Measurements from ENCODE around the gene SOBP.

SOBP gene

DNA sequence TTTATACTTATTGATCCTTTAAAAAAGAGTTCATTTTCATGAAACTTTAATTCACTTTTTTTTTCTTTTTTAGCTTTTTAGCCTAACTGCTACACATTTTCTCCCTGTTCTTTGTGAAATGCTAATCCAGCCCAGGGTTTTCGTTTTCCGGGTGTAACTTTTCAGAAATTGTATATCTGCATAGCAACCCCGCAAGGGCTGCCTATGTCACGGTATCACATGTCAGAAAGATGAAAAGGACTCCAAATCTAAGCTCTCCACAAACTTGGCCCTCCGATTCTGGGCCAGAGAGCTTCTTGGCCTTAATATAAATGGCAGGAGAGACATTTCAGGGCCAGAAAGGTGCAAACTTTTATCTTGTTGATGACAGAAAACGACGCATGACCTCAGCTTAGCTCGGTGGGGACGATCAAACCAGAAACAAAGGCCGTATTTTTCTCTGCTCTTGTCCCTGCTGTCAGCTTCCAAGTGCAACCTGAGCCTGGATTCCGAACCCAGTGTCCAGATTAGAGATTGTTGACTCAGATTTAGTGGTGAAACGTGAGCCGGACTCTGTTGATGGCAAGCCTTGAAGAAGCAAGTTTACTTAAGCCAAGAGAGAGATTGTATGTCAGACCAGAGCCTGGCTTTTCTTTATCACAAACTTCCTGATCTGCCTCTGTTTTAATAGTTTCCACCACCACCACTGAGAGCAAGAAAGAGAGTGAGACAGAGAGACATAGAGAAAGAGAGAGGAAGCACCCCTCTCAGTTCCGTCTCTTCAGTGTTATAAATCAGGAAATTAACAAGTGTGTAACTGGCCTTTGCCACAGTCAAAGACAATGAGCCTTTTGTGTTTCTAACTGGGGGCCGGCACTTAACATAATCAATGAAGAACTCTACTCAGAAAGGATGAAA lies 176.4 kb downstream of the SOBP start:
- Histone ChIP-seq H4K20me1 (ENCODE audit: insufficient read depth, low read length) (no peaks in the 10 kb centered on the region), H3K27ac (ENCODE audit: low read length) (no peak overlapping the region), H3K4me1 (ENCODE audit: low read length) (peaks cover 20% of the 10 kb centered on the region), H3K4me2 (ENCODE audit: low read length) (no peak overlapping the region; the same call in 1 of the 2 replicates), H3K4me3 (ENCODE audit: low read length) (no peak overlapping the region), H3K9me3 (ENCODE audit: insufficient read depth, low read length) (no peaks in the 10 kb centered on the region), H2AFZ (ENCODE audit: low read depth, low read length) (no peak overlapping the region), H3K36me3 (replicated peaks; ENCODE audit: low read depth, low read length) (no peaks in the 10 kb centered on the region), H3K9ac (ENCODE audit: low read length) (no peak overlapping the region), H3K79me2 (ENCODE audit: low read length) (no peaks in the 10 kb centered on the region), H3K27me3 (ENCODE audit: low read depth, low read length) (no peaks in the 10 kb centered on the region)
- TF ChIP-seq CTCF (IDR thresholded peaks at IDR 0.05; ENCODE audit: low read depth, low read length) (no peak), EZH2phosphoT487 (IDR thresholded peaks at IDR 0.05; ENCODE audit: low read depth) (no peak)

DNA sequence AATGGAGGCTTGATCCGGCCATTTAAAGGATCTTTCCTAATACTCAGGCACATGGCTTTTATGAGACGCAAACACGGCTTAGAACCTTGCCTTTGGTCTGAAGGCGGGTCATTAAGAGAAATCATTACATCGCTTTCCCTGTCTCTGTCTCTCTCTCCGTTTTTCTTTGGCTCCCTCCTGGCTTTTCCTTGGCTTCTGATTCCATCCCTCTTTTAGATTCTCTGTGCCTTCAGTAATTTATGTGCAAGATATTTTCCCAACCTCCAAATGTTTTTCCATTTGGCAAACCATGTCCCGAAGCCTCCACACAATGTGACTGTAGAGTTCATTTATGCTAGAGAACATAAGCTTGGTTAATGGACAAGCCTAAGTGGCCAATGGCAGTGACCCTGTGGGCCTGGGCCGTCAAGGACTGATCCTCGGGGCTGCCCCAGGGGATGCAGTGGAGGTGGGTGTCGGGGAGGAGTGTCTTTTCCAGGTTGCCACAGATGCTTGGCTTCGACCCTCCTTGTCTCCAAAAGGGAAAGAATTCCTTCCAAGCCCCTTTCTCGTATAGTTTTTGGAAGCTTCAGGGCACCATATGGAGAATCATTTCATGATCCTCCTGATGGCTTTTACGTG lies 177.2 kb downstream of the SOBP start:
- no peak overlapping the region for H3K9ac ChIP-seq (ENCODE audit: low read length)
- H2AFZ ChIP-seq (ENCODE audit: low read depth, low read length) = no peak overlapping the region
- H3K27ac ChIP-seq (ENCODE audit: low read length) = no peak overlapping the region

DNA sequence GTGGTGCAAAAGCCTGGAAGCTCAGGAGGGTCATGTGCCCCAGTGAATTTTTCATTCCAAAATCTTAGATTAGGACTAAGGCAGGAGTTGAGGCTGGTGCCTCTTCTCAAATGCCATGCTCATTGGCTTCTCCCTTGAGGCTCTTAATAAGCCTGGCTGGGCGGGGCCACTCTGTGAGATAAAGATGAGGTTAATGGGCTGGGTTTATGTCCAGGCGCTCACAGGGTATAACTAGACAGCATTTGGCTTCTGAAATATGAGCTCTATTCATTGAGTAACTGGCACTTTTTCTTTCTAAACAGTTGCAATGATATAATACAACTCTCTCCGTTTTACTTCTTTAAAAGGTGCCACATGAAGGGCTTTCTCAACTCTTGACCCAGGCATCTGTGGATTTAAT lies 177.9 kb downstream of the SOBP start:
- Histone ChIP-seq H3K79me2 (ENCODE audit: low read length) (no peaks in the 10 kb centered on the region), H2AFZ (ENCODE audit: low read depth, low read length) (no peak overlapping the region), H3K27ac (ENCODE audit: low read length) (no peak overlapping the region), H4K20me1 (ENCODE audit: insufficient read depth, low read length) (no peaks in the 10 kb centered on the region), H3K9me3 (ENCODE audit: insufficient read depth, low read length) (no peaks in the 10 kb centered on the region), H3K4me2 (ENCODE audit: low read length) (no peak overlapping the region), H3K4me1 (ENCODE audit: low read length) (peaks cover 21% of the 10 kb centered on the region), H3K27me3 (ENCODE audit: low read depth, low read length) (no peaks in the 10 kb centered on the region), H3K4me3 (ENCODE audit: low read length) (no peak overlapping the region), H3K9ac (ENCODE audit: low read length) (no peak overlapping the region), H3K36me3 (replicated peaks; ENCODE audit: low read depth, low read length) (no peaks in the 10 kb centered on the region)
- TF ChIP-seq EZH2phosphoT487 (IDR thresholded peaks at IDR 0.05; ENCODE audit: low read depth) (no peak), CTCF (IDR thresholded peaks at IDR 0.05; ENCODE audit: low read depth, low read length) (no peak)

More for the DNA sequence above, 177.2 kb downstream of the SOBP start:
- H3K4me3 ChIP-seq (ENCODE audit: low read length) = no peak overlapping the region
- no peaks in the 10 kb centered on the region for H3K27me3 ChIP-seq (ENCODE audit: low read depth, low read length)
- no peak overlapping the region for H3K4me2 ChIP-seq (ENCODE audit: low read length)
- H3K9me3 ChIP-seq (ENCODE audit: insufficient read depth, low read length) = no peaks in the 10 kb centered on the region
- no peaks in the 10 kb centered on the region for H3K79me2 ChIP-seq (ENCODE audit: low read length)
- no peaks in the 10 kb centered on the region for H3K36me3 ChIP-seq (replicated peaks; ENCODE audit: low read depth, low read length)
- peaks cover 21% of the 10 kb centered on the region for H3K4me1 ChIP-seq (ENCODE audit: low read length)
- TF ChIP-seq CTCF (IDR thresholded peaks at IDR 0.05; ENCODE audit: low read depth, low read length) (no peak), EZH2phosphoT487 (IDR thresholded peaks at IDR 0.05; ENCODE audit: low read depth) (no peak)
- H4K20me1 ChIP-seq (ENCODE audit: insufficient read depth, low read length) = no peaks in the 10 kb centered on the region

GRCh38 chr6:107668743-107669474 lies 179.0 kb downstream of the SOBP start:
- Histone ChIP-seq H2AFZ (ENCODE audit: low read depth, low read length) (no peak overlapping the region), H3K36me3 (replicated peaks; ENCODE audit: low read depth, low read length) (no peaks in the 10 kb centered on the region), H3K27ac (ENCODE audit: low read length) (no peak overlapping the region), H4K20me1 (ENCODE audit: insufficient read depth, low read length) (no peaks in the 10 kb centered on the region), H3K79me2 (ENCODE audit: low read length) (no peaks in the 10 kb centered on the region), H3K4me2 (ENCODE audit: low read length) (no peak overlapping the region), H3K9me3 (ENCODE audit: insufficient read depth, low read length) (no peaks in the 10 kb centered on the region), H3K9ac (ENCODE audit: low read length) (no peak overlapping the region), H3K4me1 (ENCODE audit: low read length) (peaks cover 21% of the 10 kb centered on the region), H3K4me3 (ENCODE audit: low read length) (no peak overlapping the region), H3K27me3 (ENCODE audit: low read depth, low read length) (no peaks in the 10 kb centered on the region)
- TF ChIP-seq EZH2phosphoT487 (IDR thresholded peaks at IDR 0.05; ENCODE audit: low read depth) = no peak
- no peak for TF ChIP-seq CTCF (IDR thresholded peaks at IDR 0.05; ENCODE audit: low read depth, low read length)
